HG02763 (cell line): Measurements from ENCODE around the gene NFATC3.

Source experiments
- ATAC-seq: cut with Tn5 transposase; IDR thresholded peaks from one replicate; pipeline ENCODE4 v1.9.1; 2021; ENCODE audit warnings: mild to moderate bottlenecking, moderate library complexity; ENCODE audit not compliant: unreplicated experiment

The NFATC3 gene

DNA sequence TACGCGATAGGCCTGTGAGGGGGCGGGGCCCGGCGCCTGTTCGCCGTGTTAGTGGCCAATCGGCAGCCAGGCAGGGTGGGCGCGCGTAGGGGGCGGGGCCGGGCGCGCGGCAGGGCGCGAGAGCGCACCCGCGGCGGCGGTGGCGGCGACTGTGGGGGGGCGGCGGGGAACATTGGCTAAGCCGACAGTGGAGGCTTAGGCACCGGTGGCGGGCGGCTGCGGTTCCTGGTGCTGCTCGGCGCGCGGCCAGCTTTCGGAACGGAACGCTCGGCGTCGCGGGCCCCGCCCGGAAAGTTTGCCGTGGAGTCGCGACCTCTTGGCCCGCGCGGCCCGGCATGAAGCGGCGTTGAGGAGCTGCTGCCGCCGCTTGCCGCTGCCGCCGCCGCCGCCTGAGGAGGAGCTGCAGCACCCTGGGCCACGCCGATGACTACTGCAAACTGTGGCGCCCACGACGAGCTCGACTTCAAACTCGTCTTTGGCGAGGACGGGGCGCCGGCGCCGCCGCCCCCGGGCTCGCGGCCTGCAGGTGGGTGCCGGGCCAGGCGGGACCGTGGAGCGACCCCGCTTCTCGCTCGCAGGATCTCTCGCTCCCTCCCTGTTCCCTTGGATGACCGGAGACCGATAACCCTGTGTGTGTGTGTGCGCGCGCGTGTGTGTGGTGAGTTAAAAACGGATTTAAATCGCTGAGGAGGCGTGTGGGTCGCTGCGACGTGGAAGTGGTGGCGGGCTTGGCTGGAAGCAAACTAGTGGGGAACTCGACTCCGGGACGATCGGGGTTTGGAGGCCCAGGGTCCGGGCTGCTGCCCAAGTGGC, at the start of gene NFATC3:
Gene NFATC3, plus strand, starts transcription at position 112 of the 813 bp plus-strand sequence. Its CDS starts 312 bp downstream, at position 424.
- peak; percentile 61 for ATAC-seq

DNA sequence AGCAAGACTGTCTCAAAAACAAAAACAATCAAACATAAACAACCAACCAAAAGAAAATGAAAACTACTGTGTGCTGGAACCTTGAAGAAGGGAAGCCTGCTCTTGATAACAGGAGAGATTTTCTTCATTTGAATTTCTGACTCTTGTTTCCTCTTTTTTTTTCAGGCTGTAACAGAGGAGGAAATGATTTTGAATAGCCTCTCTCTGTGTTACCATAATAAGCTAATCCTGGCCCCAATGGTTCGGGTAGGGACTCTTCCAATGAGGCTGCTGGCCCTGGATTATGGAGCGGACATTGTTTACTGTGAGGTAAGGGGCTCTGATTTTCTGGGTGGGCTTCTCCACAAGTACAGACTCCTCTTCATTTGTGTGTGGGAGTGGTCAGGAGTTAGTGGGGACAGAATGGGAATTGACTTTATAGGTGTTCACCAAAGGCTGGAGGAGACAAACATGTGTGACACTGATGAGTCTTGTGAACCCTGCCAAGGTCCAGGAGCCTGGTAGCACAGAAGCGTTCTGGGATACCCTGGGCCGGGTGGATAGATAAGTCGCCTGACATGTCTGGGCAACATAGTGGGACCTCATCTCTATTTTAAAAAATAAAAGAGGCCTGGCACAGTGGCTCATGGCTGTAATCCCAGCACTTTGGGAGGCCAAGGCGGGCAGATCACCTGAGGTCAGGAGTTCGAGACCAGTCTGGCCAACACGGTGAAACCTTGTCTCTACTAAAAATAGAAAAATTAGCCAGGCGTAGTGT, 47.2 kb upstream of the NFATC3 start:
- ATAC-seq = no peak

GRCh38 chr16:68040506-68041288, 44.5 kb upstream of the NFATC3 start:
- ATAC-seq = peak; percentile 69

GRCh38 chr16:68041783-68042182, 43.4 kb upstream of the NFATC3 start:
- ATAC-seq = no peak

- ATAC-seq = no peak
These were observed 39.1 kb upstream of the NFATC3 start for GRCh38 chr16:68046106-68046505.

DNA sequence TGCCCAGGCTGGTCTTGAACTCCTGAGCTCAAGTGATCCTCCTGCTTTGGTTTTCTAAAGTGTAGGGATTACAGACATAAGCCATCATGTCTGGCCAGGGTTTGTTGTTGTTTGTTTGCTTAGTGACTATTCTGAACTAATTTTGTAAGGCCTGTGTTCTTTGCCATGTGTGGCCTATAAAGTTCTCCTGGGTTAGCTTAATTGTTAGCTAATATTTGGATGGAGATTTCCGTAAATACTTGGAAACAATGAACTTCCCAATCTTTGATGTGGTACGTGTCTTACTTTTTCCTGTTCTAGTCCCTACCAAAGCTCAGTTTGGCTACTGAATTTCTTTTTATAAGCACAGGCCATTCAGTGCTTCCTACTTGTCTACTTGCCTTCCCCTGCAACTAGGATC, 37.2 kb upstream of the NFATC3 start:
- ATAC-seq = no peak

DNA sequence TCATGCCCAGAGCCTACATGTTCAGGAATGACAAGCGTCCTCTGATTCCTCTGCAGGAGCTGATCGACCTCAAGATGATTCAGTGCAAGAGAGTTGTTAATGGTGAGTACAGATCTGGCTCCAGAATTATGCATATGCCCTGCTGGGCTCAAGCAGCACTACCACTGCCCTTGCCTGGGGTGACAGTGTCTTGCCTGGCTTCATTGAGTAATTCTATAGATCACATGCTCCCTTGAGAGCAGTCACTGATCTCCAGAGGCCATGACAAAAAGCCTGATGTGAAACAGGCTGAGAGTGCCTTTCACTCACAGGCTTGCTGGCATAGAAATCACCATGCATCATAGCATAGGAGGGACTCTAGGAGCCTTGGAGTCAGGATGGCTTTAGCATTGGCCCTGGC, 35.7 kb upstream of the NFATC3 start:
- ATAC-seq = no peak

GRCh38 chr16:68055395-68055794, 29.8 kb upstream of the NFATC3 start:
- no peak for ATAC-seq

DNA sequence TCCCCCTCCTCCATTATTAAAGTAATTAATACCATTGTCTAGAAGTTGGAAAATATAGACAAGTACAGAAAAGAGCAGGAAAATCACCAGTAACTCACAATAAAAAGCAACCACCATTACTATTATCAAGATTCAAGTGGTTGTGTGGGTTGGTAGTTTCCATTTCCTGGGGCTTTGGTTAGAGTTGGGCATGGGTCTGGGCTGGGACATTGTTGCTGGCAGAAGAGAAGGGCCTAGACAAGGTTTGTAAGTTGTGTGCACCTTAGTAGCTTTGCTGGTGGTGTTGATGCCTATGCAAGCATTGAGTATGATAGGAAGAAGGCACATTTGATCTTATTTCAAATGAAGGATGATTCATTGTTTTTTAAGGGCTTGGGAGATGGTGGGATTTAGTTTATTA, 25.4 kb upstream of the NFATC3 start:
- no peak for ATAC-seq

- no peak for ATAC-seq
These were observed 23.8 kb upstream of the NFATC3 start for GRCh38 chr16:68061396-68061795.

DNA sequence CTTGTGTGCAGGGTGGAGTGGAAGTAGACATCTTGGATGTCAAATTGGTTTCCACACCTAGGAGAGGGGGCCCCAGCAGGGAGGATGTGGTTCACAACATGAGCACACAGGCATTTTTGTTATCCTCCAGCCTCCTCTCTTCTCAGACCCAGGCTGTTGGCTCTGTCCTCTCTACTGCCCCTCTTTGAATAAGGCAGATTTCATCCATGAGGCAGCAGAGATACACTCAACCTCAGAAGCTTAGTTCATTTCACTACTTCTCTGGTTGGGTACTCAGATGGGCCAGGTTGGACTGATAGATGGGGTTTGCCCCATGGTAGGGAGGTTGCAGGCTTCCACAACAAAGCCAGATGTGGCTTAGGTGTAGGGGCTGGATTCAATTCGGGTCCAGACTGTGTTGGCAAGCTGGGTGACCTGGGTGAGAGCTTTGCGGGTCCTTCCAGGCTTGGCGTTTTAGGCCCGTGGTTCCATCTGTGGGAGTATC, 22.2 kb upstream of the NFATC3 start:
- no peak for ATAC-seq

DNA sequence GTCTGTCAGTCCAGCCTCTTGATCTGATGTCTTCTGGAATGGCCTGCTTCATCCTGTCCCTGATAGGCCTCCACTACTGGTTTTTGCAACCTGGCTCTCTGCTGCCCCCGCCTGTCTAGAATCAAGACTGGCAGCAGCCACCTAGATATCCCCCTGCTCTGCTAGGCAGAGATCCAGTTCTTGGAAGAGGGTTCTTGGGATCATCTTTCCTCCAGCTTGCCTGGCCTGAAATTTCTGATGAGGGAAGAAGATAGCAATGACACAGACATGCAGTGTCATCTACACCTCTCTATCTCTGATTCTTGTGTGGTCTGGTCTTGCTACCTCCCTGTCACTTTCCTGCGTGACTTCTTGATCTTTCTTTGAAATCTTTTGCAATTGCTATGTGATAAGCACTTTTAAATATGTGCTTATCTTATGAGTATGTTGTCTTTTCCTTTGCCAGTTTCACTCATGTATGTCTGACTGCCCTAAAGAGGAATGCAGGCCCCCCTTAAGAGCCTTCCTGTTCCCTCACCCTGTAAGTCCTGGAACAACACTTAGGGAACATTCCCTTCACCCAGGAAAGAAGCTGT, 20.3 kb upstream of the NFATC3 start:
- no peak for ATAC-seq

DNA sequence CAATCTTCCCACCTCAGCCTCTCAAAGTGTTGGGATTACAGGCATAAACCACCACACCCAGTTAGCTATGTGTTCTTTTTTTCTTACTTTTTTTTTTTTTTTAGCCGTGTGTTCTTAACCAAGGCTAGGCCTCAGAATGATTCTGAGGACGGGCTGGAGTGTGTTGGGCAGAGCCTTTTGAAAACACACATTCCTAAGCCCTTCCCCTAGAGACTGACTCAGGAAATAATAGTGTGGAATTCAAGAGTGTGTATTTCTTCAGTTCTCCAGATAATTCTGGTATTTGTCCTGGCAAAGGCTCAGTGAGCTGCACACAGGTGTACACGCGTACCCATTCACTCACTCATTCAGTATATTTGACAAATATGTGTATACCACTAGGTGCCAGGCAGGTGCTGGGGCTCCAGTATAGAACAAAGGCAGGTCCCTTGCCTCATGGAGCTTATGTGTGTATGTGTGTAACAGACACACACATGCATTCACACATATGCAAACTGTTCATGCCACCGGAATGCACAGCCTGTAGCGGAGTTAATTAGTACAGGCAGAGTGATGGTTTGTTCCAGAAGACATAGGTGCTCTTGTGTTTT, 19.4 kb upstream of the NFATC3 start:
- no peak for ATAC-seq

DNA sequence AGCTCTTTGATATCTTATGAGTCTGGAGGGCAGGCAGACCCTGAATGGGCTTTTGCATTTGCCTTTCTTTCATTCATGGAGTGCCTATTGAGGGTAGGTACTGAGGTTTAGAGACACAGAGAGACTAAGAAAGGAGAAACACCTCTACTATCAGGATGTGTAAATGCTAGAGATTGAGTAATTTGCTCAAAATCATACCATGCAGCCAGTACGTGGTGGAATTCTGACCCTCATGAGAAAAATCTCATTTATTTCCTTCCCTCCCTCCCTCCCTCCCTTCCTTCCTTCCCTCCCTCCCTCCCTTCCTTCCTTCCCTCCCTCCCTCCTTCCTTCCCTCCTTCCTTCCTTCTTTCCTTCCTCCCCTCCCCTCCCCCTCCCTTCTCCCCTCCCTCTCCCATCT, 18.4 kb upstream of the NFATC3 start:
- ATAC-seq = no peak

DNA sequence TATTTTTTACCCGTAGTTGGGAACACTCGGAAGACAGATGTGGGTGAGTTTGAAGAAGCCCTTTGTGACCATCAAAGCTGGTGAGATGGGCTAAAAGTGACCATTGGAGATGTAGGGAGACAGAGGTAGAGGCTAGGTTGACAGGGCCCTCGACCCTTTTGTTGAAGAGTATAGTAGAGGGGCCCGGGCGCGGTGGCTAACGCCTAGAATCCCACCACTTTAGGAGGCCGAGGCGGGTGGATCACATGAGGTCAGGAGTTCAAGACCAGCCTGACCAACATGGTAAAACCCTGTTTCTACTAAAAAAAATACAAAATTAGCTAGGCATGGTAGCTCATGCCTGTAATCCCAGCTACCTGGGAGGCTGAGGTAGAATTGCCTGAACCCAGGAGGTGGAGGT, 16.2 kb upstream of the NFATC3 start:
- no peak for ATAC-seq

- ATAC-seq = no peak
These were observed 15.5 kb upstream of the NFATC3 start for GRCh38 chr16:68069511-68070248.

DNA sequence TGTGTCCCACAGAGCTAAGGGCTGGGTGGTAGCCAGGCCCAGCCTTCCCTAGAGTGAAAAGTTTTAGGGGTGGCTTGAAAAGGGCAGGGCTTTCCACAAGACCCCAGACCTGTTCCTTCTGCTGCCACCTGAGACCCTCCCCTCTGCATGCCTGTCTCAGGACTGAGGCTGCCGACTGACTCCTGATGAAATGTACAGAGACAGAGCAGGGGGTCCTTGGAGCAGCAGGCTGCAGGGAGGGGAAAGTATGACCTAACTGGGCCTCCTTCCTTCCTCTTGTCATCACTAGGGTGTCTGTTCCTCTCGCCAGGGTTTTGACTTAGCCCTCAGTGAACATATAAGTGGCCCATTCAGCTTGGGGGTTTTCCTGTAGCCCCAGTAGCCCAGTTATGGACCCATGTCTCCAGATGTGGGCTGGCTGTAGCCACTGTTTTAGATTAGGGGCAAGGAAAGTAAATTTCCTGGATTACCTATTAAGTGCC, 14.9 kb upstream of the NFATC3 start:
- no peak for ATAC-seq

GRCh38 chr16:68070806-68071517, 14.2 kb upstream of the NFATC3 start:
- ATAC-seq = no peak

GRCh38 chr16:68071518-68071901, 13.7 kb upstream of the NFATC3 start:
- ATAC-seq = no peak
